Esophagus squamous epithelium (tissue), 4 donors: Measurements from ENCODE around the gene DDAH1.

ENCODE experiments used
- CTCF ChIP-seq, 6 experiments: fragments of 450-650 bp in 4 of 6; fragments of 200-600 bp in 2 of 6; sonication (generic) in 2 of 6; IDR thresholded peaks; one replicate each; pipeline ENCODE4 v1.5.1; 2016 to 2019; ENCODE audit warnings: antibody characterized with exemption in 6 of 6, mild to moderate bottlenecking in 4 of 6, moderate library complexity in 4 of 6
- POLR2A ChIP-seq, 4 donors: fragments of 450-650 bp; IDR thresholded peaks; one replicate each; pipeline ENCODE4 v1.6.1; 2017; ENCODE audit warnings: antibody characterized with exemption in 4 of 4, mild to moderate bottlenecking in 4 of 4, moderate library complexity in 3 of 4

- TF ChIP-seq CTCF (IDR thresholded peaks at IDR 0.05) (no peak), POLR2A (IDR thresholded peaks at IDR 0.05) (no peak)
Observed at GRCh38 chr1:85452948-85453347, 12.0 kb downstream of the DDAH1 start.
